Measurements from ENCODE around the gene CCDC43. TPM values are rescaled to one million over a fixed set of nuclear protein-coding genes. Genes with fewer than 3 reads are reported as not detected.
"Not testable (repeated sequence)": the region's sequence is repeated elsewhere in the genome, so short reads cannot be mapped to it uniquely, and the experiment has no call there.

Gene CCDC43
- total and polyA plus RNA-seq, 9 of the 15 experiments (the other 6 are each of a cell fraction or from before 2014, with no cell fraction given): 11.7 to 42.3 (median 25.9) TPM

GRCh38 chr17:44687756-44688155 is 1.8 kb downstream of the CCDC43 start:
- Histone ChIP-seq H3K4me3 (no peak overlapping the region), H4K20me1 (replicated peaks; ENCODE audit: control insufficient read depth, insufficient read depth, low read length) (no peaks in the 10 kb centered on the region), H2AFZ (ENCODE audit: low read depth, low read length) (no peak overlapping the region), H3K9me3 (replicated peaks; ENCODE audit: control insufficient read depth, insufficient read depth, low read depth, low read length) (no peaks in the 10 kb centered on the region), H3K4me2 (ENCODE audit: insufficient read depth, low read length) (no peak overlapping the region), H3K79me2 (ENCODE audit: control insufficient read depth, insufficient read depth, low read length) (peaks cover 15% of the 10 kb centered on the region), H3K9ac (ENCODE audit: insufficient read depth in 1 of 2, low read depth in 2 of 2, low read length in 2 of 2) (no peak overlapping the region), H3K36me3 (ENCODE audit: control insufficient read depth, insufficient read depth, low read length) (peaks cover 19% of the 10 kb centered on the region; the same call in 2 of the 3 replicates), H3K9me1 (ENCODE audit: control insufficient read depth, insufficient read depth, low read length) (no peaks in the 10 kb centered on the region), H3K27me3 (ENCODE audit: control insufficient read depth in 2 of 2, insufficient read depth in 2 of 2, low read length in 2 of 2) (no peaks in the 10 kb centered on the region), H3K27ac (ENCODE audit: extremely low read depth, low read depth, low read length) (no peak overlapping the region), H3K4me1 (replicated peaks in 1 of 2; ENCODE audit: control insufficient read depth in 2 of 2, insufficient read depth in 2 of 2, low read length in 2 of 2) (peaks cover 8 to 11% of the 10 kb centered on the region in 2 experiments; a peak in 4 of 5 replicates)
- 82% methylated on average over 1 of the region's 1 CpG for WGBS (ENCODE audit: insufficient coverage, low coverage, missing lambda C conversion rate)
- ATAC-seq (no peak), FAIRE-seq (no peak), DNase-seq (ENCODE audit: extremely low read depth in 1 of 4, low spot score in 3 of 4) (no peak)
- intact Hi-C loops (cut with micrococcal nuclease) (no loop called here), in situ Hi-C loops (cut with MboI) (no loop called here)
- ChIA-PET CTCF (ENCODE audit: low intra/inter-chr PET ratio) (no interaction called here), POLR2A (interaction anchor here (0.6 to 1.8 kb wide), 4 partner anchors 10 to 154 kb away, joined by 3 to 5 read pairs (median 4); no protein-coding TSS in a partner anchor)
- TF ChIP-seq ZNF778 (CRISPR knock-in tag; IDR thresholded peaks at IDR 0.05): no peak
- BruUV-seq (replicated peaks): no TSS peak

GRCh38 chr17:44683303-44683702 is 6.3 kb downstream of the CCDC43 start:
- DNase-seq (ENCODE audit: extremely low read depth in 1 of 4, low spot score in 3 of 4); H3K9me1 ChIP-seq (ENCODE audit: control insufficient read depth, insufficient read depth, low read length); H3K27ac ChIP-seq (ENCODE audit: extremely low read depth, low read depth, low read length); H4K20me1 ChIP-seq (replicated peaks; ENCODE audit: control insufficient read depth, insufficient read depth, low read length); H3K4me1 ChIP-seq (replicated peaks in 1 of 2; ENCODE audit: control insufficient read depth in 2 of 2, insufficient read depth in 2 of 2, low read length in 2 of 2); H3K4me3 ChIP-seq; H3K79me2 ChIP-seq (ENCODE audit: control insufficient read depth, insufficient read depth, low read length); H3K4me2 ChIP-seq (ENCODE audit: insufficient read depth, low read length); CTCF ChIA-PET (ENCODE audit: low intra/inter-chr PET ratio); H3K9ac ChIP-seq (ENCODE audit: insufficient read depth in 1 of 2, low read depth in 2 of 2, low read length in 2 of 2); H3K27me3 ChIP-seq (ENCODE audit: control insufficient read depth in 2 of 2, insufficient read depth in 2 of 2, low read length in 2 of 2); H3K9me3 ChIP-seq (replicated peaks; ENCODE audit: control insufficient read depth, insufficient read depth, low read depth, low read length); intact Hi-C loops (cut with micrococcal nuclease); ATAC-seq; BruUV-seq (replicated peaks); in situ Hi-C loops (cut with MboI); H2AFZ ChIP-seq (ENCODE audit: low read depth, low read length); FAIRE-seq: not testable (repeated sequence)
- H3K36me3 ChIP-seq (ENCODE audit: control insufficient read depth, insufficient read depth, low read length): peaks cover 46% of the 10 kb centered on the region
- WGBS (ENCODE audit: insufficient coverage, low coverage, missing lambda C conversion rate): 73% methylated on average over 4 of the region's 4 CpGs
- 0 out of 2 replicates have a peak, but pooled peaks have one; percentile 40 for TF ChIP-seq CEBPB (tag; IDR thresholded peaks at IDR 0.05)
- POLR2A ChIA-PET: interaction anchor here (1.2 kb wide), 1 partner anchor 14 kb away, joined by 3 read pairs; no protein-coding TSS in a partner anchor
